Bone marrow (tissue), 2 donors: ENCODE measurements around the gene INMT.

Source experiments
- DNase-seq, 2 donors: peaks; one replicate each; lab custom pipeline; 2025; lab: John Stamatoyannopoulos, UW

INMT gene

GRCh38 chr7:30787486-30787885 is 35.6 kb downstream of the INMT start:
- DNase-seq, result no peak

GRCh38 chr7:30788640-30789333 is 36.9 kb downstream of the INMT start:
- DNase-seq, result no peak

GRCh38 chr7:30789334-30789711 is 37.4 kb downstream of the INMT start:
- no peak for DNase-seq

GRCh38 chr7:30790356-30790755 is 38.4 kb downstream of the INMT start:
- DNase-seq, result no peak

- no peak for DNase-seq
Measured at GRCh38 chr7:30791114-30791513, 39.2 kb downstream of the INMT start.

- DNase-seq, result no peak
Measured at GRCh38 chr7:30795161-30795948, 43.4 kb downstream of the INMT start.

GRCh38 chr7:30796105-30796869 is 44.4 kb downstream of the INMT start:
- DNase-seq, result no peak

- DNase-seq, result no peak
Measured at GRCh38 chr7:30797176-30798040, 45.5 kb downstream of the INMT start.

- no peak for DNase-seq
Measured at GRCh38 chr7:30799206-30799975, 47.5 kb downstream of the INMT start.

GRCh38 chr7:30799976-30800661 is 48.2 kb downstream of the INMT start:
- DNase-seq, result no peak

GRCh38 chr7:30800785-30801252 is 48.9 kb downstream of the INMT start:
- peak in 1 of 2 donors; percentile 17 for DNase-seq

GRCh38 chr7:30802812-30803211 is 50.9 kb downstream of the INMT start:
- no peak for DNase-seq

- DNase-seq, result no peak
Measured at GRCh38 chr7:30804078-30804661, 52.2 kb downstream of the INMT start.

GRCh38 chr7:30805081-30805691 is 53.3 kb downstream of the INMT start:
- DNase-seq, result no peak

- no peak for DNase-seq
Measured at GRCh38 chr7:30805931-30806330, 54.0 kb downstream of the INMT start.
